Endothelial cell of umbilical vein (primary cell): ENCODE data around the gene MAJIN. TPM values are rescaled to one million over a fixed set of nuclear protein-coding genes. Genes with fewer than 3 reads are reported as not detected.

Source experiments
- BruUV-seq: library from RNA; stranded (reverse); fragments of 400-500 nt; replicated peaks from 2 replicates; lab custom pipeline; 2021; lab: Mats Ljungman, UMichigan
- CTCF ChIA-PET: fragments of 300-600, 350-600 bp; sonication (Branson Sonifier 250); formaldehyde crosslinking; loops from one replicate; lab custom pipeline; 2021; ENCODE audit warnings: antibody characterized with exemption, inconsistent platforms; lab: Charles Lee
- POLR2A ChIA-PET: fragments of 300-600, 350-600 bp; sonication (Branson Sonifier 250); formaldehyde crosslinking; loops from one replicate; lab custom pipeline; 2021; ENCODE audit warnings: antibody characterized with exemption, inconsistent platforms; lab: Charles Lee
- DNase-seq: peaks from one replicate; pipeline ENCODE4 v3.0.0-alpha.2; 2011; ENCODE audit warnings: low read depth, low spot score
- FAIRE-seq: peaks from 2 replicates; lab custom pipeline; 2011; peaks lifted over from hg19 to GRCh38; lab: Jason Lieb, UNC
- H2AFZ ChIP-seq: 2 replicates; pipeline ENCODE4 v1.6.0; 2012; ENCODE audit warnings: low read depth, low read length, control low read depth, inconsistent platforms
- H3K27ac ChIP-seq: 2 replicates; pipeline ENCODE4 v1.5.1; 2011; ENCODE audit warnings: low read depth, mild to moderate bottlenecking, control low read depth, low read length, moderate library complexity; ENCODE audit not compliant: insufficient read depth
- H3K27me3 ChIP-seq, 2 experiments: 2 replicates each; pipeline versions ENCODE4 v1.6.0 to v1.6.1; 2011; ENCODE audit warnings: low read length in 2 of 2, mixed read lengths in 1 of 2; ENCODE audit not compliant: control insufficient read depth in 2 of 2, insufficient read depth in 2 of 2
- H3K36me3 ChIP-seq, 2 experiments: 2 replicates in 1 of 2; 3 replicates in 1 of 2; pipeline ENCODE4 v1.5.1; 2011; ENCODE audit warnings: low read length in 2 of 2, mild to moderate bottlenecking in 1 of 2, moderate library complexity in 1 of 2; ENCODE audit not compliant: control insufficient read depth in 2 of 2, insufficient read depth in 2 of 2; ENCODE audit errors: extremely low read depth in 1 of 2
- H3K4me1 ChIP-seq: 3 replicates; pipeline ENCODE4 v1.5.1; 2011; ENCODE audit warnings: mild to moderate bottlenecking, low read length; ENCODE audit not compliant: control insufficient read depth, insufficient read depth; ENCODE audit errors: extremely low read depth
- H3K4me2 ChIP-seq: 2 replicates; pipeline ENCODE4 v1.6.1; 2011; ENCODE audit warnings: low read length, control low read depth, mixed read lengths; ENCODE audit not compliant: insufficient read depth
- H3K4me3 ChIP-seq, 3 experiments: fragments of 200-600 bp in 1 of 3; sonication (generic), shearing (Covaris generic) in 1 of 3; replicated peaks in 1 of 3; 2 replicates each; pipeline ENCODE4 v1.5.1; 2011 to 2016; ENCODE audit warnings: control low read depth in 3 of 3, low read length in 3 of 3, mild to moderate bottlenecking in 2 of 3, inconsistent platforms in 1 of 3, low read depth in 1 of 3, moderate library complexity in 1 of 3; ENCODE audit not compliant: insufficient read depth in 1 of 3
- H3K79me2 ChIP-seq: 2 replicates; pipeline ENCODE4 v1.6.0; 2012; ENCODE audit warnings: low read length, inconsistent platforms; ENCODE audit not compliant: control insufficient read depth, insufficient read depth
- H3K9ac ChIP-seq: replicated peaks from 2 replicates; pipeline ENCODE3; 2011; ENCODE audit warnings: low read length, control low read depth; ENCODE audit not compliant: insufficient read depth; ENCODE audit errors: extremely low read depth
- H3K9me1 ChIP-seq: replicated peaks from 3 replicates; pipeline ENCODE4 v1.6.0; 2011; ENCODE audit warnings: mild to moderate bottlenecking, low read length; ENCODE audit not compliant: control insufficient read depth, insufficient read depth; ENCODE audit errors: extremely low read depth
- H3K9me3 ChIP-seq: replicated peaks from 2 replicates; pipeline ENCODE4 v1.5.1; 2012; ENCODE audit warnings: low read length, inconsistent platforms; ENCODE audit not compliant: control insufficient read depth, insufficient read depth
- H4K20me1 ChIP-seq: replicated peaks from 2 replicates; pipeline ENCODE3; 2011; ENCODE audit warnings: mild to moderate bottlenecking, low read length; ENCODE audit not compliant: control insufficient read depth, insufficient read depth; ENCODE audit errors: extremely low read depth
- EZH2 ChIP-seq: IDR thresholded peaks from 2 replicates; pipeline ENCODE4 v1.6.1; 2012; ENCODE audit warnings: borderline replicate concordance, low read depth, mild to moderate bottlenecking, moderate library complexity, low read length, inconsistent platforms; ENCODE audit not compliant: severe bottlenecking
- FOS ChIP-seq: IDR thresholded peaks from 2 replicates; pipeline ENCODE4 v1.6.1; 2011; ENCODE audit warnings: mild to moderate bottlenecking, low read length, moderate library complexity, borderline replicate concordance; ENCODE audit not compliant: insufficient read depth
- JUN ChIP-seq: IDR thresholded peaks from 2 replicates; pipeline ENCODE4 v1.6.1; 2011; ENCODE audit warnings: borderline replicate concordance, low read depth; ENCODE audit not compliant: insufficient read length, insufficient read depth
- POLR2A ChIP-seq: IDR thresholded peaks from 2 replicates; pipeline ENCODE4 v1.6.1; 2012; ENCODE audit warnings: low read depth, mild to moderate bottlenecking, control low read depth, low read length
- POLR2AphosphoS5 ChIP-seq: IDR thresholded peaks from 2 replicates; pipeline ENCODE4 v1.6.1; 2012; ENCODE audit warnings: low read depth, mild to moderate bottlenecking, control low read depth, low read length, moderate library complexity; ENCODE audit not compliant: insufficient read depth
- dilution Hi-C: fragments of 300-500 bp; cut with MboI; formaldehyde crosslinking; loops from one replicate; pipeline ENCODE4 v1.15.0; 2019; ENCODE audit warnings: low sequenced_read_pairs; ENCODE audit not compliant: extremely low pct_ligation_motif_present
- intact Hi-C: fragments of 100-400 bp; cut with micrococcal nuclease; formaldehyde crosslinking; loops from one replicate; pipeline ENCODE4 v1.10.0; 2022
- polyA plus RNA-seq, 4 experiments: library from polyadenylated mRNA; depleted of rRNA in 3 of 4; stranded (reverse) in 3 of 4; unstranded in 1 of 4; fragments of >200 nt; gene quantifications; 2 replicates each; pipeline versions ENCODE4 v1.2.1 to v1.2.3, GENCODE V29; 2011 to 2012; ENCODE audit warnings: missing spikeins in 1 of 4
- total RNA-seq: library from RNA; stranded (reverse); gene quantifications from 2 replicates; pipeline ENCODE4 v1.2.3, GENCODE V29; 2021
- TF ChIP-seq, protein P1 (sequence below): IDR thresholded peaks from 2 replicates; pipeline ENCODE4 v1.6.1; 2011; ENCODE audit not compliant: insufficient read depth, insufficient read length

MAJIN gene
- total and polyA plus RNA-seq, 2 donors (not counting 3 experiments of a cell fraction or from before 2014, with no cell fraction given) = 0.07 TPM; not detected in 1

DNA sequence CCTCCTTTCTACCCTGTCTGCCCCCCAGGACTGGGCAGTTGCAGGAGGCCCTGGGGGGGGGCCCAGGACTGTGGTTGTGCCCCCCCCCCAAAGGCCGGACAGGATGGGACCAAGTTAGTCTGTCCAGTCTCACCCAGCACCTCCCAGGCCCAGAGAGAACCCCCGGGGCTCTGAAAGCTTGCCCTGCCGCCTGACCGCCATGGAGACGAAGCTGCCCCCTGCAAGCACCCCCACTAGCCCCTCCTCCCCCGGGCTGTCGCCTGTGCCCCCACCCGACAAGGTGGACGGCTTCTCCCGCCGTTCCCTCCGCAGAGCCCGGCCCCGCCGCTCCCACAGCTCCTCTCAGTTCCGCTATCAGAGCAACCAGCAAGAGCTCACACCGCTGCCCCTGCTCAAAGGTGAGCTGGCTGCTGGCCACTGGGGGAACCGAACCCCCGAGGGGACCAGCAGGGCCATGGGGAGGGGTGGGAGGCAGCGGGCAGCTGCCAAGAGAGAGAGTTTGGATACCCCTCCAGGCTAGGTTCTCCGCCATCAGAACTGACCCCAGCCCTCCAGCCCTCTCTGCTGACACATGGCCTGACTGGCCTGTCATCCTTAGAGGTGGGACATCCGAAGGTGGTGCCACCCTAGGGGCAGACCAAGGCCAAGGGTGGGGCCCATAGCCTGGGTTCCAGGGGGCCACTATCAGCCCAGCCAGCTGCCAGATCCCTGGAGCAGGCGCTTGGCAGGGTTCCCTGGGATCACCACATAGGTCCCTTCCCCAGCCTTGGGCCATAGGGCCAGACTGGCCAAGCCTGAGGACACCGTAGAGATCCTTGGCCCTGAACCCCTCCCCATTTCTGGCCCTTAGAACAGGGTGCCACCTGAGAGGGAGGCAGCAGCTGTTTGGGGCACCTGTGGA, 46.1 kb downstream of the MAJIN start:
- H3K4me1 ChIP-seq = peaks cover 7% of the 10 kb centered on the region
- no peak overlapping the region for H2AFZ ChIP-seq
- ChIA-PET POLR2A (no interaction called here), CTCF (interaction anchor here (1.5 to 3.7 kb wide), 2 partner anchors 47 to 71 kb away, joined by 3 to 24 read pairs; partner anchors contain the start of gene BATF2)
- H3K27me3 ChIP-seq = no peaks in the 10 kb centered on the region
- H3K4me2 ChIP-seq = peak overlapping the region; percentile 75
- no peak for FAIRE-seq
- intact Hi-C loops = loop anchor here (2.0 kb wide), 1 partner anchor 71 kb away; the partner anchor contains the start of gene BATF2
- peak overlapping the region; percentile 64 for H3K9ac ChIP-seq
- BruUV-seq = no TSS peak
- TF ChIP-seq FOS = no peak
- TF ChIP-seq, protein P1, sequence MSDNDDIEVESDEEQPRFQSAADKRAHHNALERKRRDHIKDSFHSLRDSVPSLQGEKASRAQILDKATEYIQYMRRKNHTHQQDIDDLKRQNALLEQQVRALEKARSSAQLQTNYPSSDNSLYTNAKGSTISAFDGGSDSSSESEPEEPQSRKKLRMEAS = no peak
- TF ChIP-seq POLR2AphosphoS5 = no peak
- no peak for TF ChIP-seq JUN
- TF ChIP-seq POLR2A = no peak
- TF ChIP-seq EZH2 = no peak
- DNase-seq = no peak
- peaks cover 3 to 15% of the 10 kb centered on the region in 2 experiments for H3K36me3 ChIP-seq
- no peaks in the 10 kb centered on the region for H3K9me3 ChIP-seq
- no peaks in the 10 kb centered on the region for H4K20me1 ChIP-seq
- no peaks in the 10 kb centered on the region for H3K9me1 ChIP-seq
- dilution Hi-C loops = no loop called here
- no peak overlapping the region for H3K27ac ChIP-seq
- peak overlapping the region in 2 of 3 experiments; percentile 40 to 81 for H3K4me3 ChIP-seq
- no peaks in the 10 kb centered on the region for H3K79me2 ChIP-seq
